WTC11 (cell line): ENCODE measurements around the gene NEK4.

ENCODE experiments used
- FOXK1 ChIP-seq: sonication (generic); formaldehyde crosslinking; IDR thresholded peaks from 2 replicates; pipeline ENCODE4 v1.8.0; 2022; ENCODE audit warnings: mild to moderate bottlenecking, moderate library complexity, missing genetic modification reagents
- JUN ChIP-seq: sonication (generic); formaldehyde crosslinking; IDR thresholded peaks from 2 replicates; pipeline ENCODE4 v1.8.0; 2023; ENCODE audit warnings: mild to moderate bottlenecking, missing genetic modification reagents
- NFE2L1 ChIP-seq: sonication (generic); formaldehyde crosslinking; IDR thresholded peaks from 2 replicates; pipeline ENCODE4 v1.8.1; 2023; ENCODE audit warnings: missing genetic modification reagents
- NR1H2 ChIP-seq: sonication (generic); formaldehyde crosslinking; IDR thresholded peaks from 2 replicates; pipeline ENCODE4 v1.9.0; 2021; ENCODE audit warnings: mild to moderate bottlenecking, moderate library complexity, missing genetic modification reagents
- ZNF317 ChIP-seq: sonication (generic); formaldehyde crosslinking; IDR thresholded peaks from 2 replicates; pipeline ENCODE4 v1.8.1; 2023; ENCODE audit warnings: low read depth, mild to moderate bottlenecking, moderate library complexity, missing genetic modification reagents, borderline replicate concordance
- TF ChIP-seq, protein P1 (sequence below): fragments of 200-600 bp; IDR thresholded peaks from 2 replicates; pipeline ENCODE4 v1.8.0; 2022; ENCODE audit warnings: antibody characterized with exemption
- TF ChIP-seq, protein P2 (sequence below): sonication (generic); formaldehyde crosslinking; IDR thresholded peaks from 2 replicates; pipeline ENCODE4 v1.8.0; 2022; ENCODE audit warnings: mild to moderate bottlenecking, missing genetic modification reagents

- TF ChIP-seq NFE2L1 (no peak), JUN (CRISPR knock-in tag) (no peak), ZNF317 (CRISPR knock-in tag) (no peak), FOXK1 (CRISPR knock-in tag) (no peak), NR1H2 (CRISPR knock-in tag) (no peak)
- TF ChIP-seq, protein P1, sequence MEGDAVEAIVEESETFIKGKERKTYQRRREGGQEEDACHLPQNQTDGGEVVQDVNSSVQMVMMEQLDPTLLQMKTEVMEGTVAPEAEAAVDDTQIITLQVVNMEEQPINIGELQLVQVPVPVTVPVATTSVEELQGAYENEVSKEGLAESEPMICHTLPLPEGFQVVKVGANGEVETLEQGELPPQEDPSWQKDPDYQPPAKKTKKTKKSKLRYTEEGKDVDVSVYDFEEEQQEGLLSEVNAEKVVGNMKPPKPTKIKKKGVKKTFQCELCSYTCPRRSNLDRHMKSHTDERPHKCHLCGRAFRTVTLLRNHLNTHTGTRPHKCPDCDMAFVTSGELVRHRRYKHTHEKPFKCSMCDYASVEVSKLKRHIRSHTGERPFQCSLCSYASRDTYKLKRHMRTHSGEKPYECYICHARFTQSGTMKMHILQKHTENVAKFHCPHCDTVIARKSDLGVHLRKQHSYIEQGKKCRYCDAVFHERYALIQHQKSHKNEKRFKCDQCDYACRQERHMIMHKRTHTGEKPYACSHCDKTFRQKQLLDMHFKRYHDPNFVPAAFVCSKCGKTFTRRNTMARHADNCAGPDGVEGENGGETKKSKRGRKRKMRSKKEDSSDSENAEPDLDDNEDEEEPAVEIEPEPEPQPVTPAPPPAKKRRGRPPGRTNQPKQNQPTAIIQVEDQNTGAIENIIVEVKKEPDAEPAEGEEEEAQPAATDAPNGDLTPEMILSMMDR, result no peak
- TF ChIP-seq, protein P2, sequence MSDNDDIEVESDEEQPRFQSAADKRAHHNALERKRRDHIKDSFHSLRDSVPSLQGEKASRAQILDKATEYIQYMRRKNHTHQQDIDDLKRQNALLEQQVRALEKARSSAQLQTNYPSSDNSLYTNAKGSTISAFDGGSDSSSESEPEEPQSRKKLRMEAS (CRISPR knock-in tag), result no peak
Measured at GRCh38 chr3:52774066-52774713, 3.5 kb upstream of the NEK4 start.
